Fibroblast of villous mesenchyme (primary cell): ENCODE data around the gene SAMD11. TPM values are rescaled to one million over a fixed set of nuclear protein-coding genes. Genes with fewer than 3 reads are reported as not detected.
"Not testable (repeated sequence)": the region's sequence is repeated elsewhere in the genome, so short reads cannot be mapped to it uniquely, and the experiment has no call there.

Experiments
- DNase-seq: peaks from one replicate; pipeline ENCODE4 v3.0.0-alpha.2; 2010; ENCODE audit warnings: low read depth
- H3K4me3 ChIP-seq: 2 replicates; pipeline ENCODE4 v1.5.1; 2011; ENCODE audit warnings: low read depth, mild to moderate bottlenecking, low read length
- CTCF ChIP-seq: IDR thresholded peaks from 2 replicates; pipeline ENCODE4 v1.5.1; 2012; ENCODE audit warnings: low read depth, mild to moderate bottlenecking, low read length; ENCODE audit not compliant: insufficient read depth
- total RNA-seq: library from RNA; depleted of rRNA; stranded (reverse); fragments of >200 nt; gene quantifications from 2 replicates; pipeline ENCODE4 v1.2.3, GENCODE V29; 2012

The SAMD11 gene
- total RNA-seq, 1 donor: 2.2 TPM

GRCh38 chr1:890661-891060 lies 33.1 kb upstream of the SAMD11 start:
- peak; percentile 64 for DNase-seq
- H3K4me3 ChIP-seq: no peak overlapping the region
- TF ChIP-seq CTCF: peak; percentile 4

DNA sequence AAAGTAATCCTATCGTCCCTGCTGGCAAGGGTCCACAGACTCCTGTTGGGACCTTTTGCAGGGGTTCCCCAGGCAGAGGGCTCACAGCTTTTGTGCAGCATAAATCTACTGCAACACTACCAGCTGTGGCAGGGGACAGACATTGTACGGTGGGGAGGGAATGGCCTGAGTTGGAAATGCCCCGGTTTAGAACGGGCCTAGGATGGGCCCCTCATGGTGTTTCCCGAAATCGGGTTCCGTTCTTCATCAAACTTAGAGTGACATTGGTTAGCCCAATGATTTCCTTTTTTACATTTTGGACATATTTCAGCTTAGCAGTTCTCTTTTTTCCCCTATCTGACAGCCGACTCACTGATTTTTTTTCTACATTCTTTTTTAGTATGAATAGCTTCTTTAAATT lies 26.5 kb upstream of the SAMD11 start:
- TF ChIP-seq CTCF: no peak
- no peak overlapping the region for H3K4me3 ChIP-seq
- DNase-seq: no peak

- not testable (repeated sequence) for H3K4me3 ChIP-seq, DNase-seq
Measured at GRCh38 chr1:897951-898350, 25.8 kb upstream of the SAMD11 start.

DNA sequence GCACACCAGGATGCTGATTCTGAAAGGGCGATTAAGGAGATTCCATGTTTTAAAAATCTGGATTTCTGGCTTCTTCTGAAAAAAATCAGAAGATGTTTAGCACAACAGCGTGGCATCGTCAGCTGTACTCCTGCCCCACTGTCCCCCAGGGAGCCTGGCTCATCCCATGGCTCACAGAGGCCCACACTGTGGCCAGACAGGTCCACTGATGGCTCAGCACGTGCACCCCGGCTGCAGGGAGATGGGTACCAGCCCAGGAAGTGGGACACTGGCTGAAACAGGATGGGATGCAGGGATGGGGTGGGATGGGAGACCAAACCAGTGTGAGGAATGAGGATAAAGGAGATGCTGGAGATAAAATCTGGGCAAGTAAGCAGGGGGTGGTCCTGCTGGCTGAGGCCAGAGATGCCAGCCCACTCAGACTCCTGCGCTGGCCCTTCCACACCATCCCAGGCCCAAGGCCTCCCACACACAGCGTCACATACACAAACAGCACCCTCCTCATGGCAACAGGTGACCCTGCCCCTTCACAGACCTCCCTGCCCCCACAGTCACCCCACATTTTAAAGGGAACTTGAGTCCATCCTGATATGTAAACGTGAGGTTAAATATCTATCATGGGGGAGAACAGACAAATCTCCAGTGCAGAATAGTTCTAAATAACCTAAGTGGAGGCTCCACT lies 23.9 kb upstream of the SAMD11 start:
- DNase-seq: no peak
- no peak for TF ChIP-seq CTCF
- no peak overlapping the region for H3K4me3 ChIP-seq

GRCh38 chr1:901108-901859 lies 22.4 kb upstream of the SAMD11 start:
- TF ChIP-seq CTCF: no peak
- no peak for DNase-seq
- no peak overlapping the region for H3K4me3 ChIP-seq

DNA sequence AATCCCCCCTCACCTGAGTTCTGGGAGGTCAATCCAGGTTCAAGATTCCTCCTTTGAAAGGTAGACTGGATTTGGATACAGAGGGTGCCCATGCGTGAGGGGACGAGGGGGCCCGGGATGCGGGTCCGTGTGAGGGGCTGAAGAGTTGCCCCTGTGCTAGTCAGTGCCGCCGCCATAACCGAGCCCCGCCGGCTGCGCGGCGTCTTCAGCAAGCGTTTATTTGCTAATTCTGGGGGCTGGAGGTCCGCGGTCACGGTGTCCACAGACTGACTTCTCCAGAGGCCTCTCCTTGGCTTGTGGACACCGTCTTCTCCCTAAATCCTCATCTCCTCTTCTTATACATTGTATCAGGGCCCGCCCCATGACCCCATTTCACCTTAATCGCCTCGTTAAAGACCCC lies 20.9 kb upstream of the SAMD11 start:
- TF ChIP-seq CTCF: no peak

GRCh38 chr1:903305-903704 lies 20.4 kb upstream of the SAMD11 start:
- no peak for TF ChIP-seq CTCF
- H3K4me3 ChIP-seq: no peak overlapping the region
- DNase-seq: no peak

More for the DNA sequence above, 20.9 kb upstream of the SAMD11 start:
- H3K4me3 ChIP-seq: no peak overlapping the region
- no peak for DNase-seq
